Hepatocyte (in vitro differentiated cells): ENCODE results near the gene STK40.

ENCODE experiments used
- EZH2 ChIP-seq: fragments of 200-600 bp; sonication (generic); IDR thresholded peaks from 2 replicates; pipeline ENCODE4 v1.6.1; 2016; ENCODE audit warnings: antibody characterized with exemption, mild to moderate bottlenecking, borderline replicate concordance
- EZH2phosphoT487 ChIP-seq: fragments of 200-600 bp; sonication (generic); IDR thresholded peaks from one replicate; pipeline ENCODE4 v1.6.1; 2018; ENCODE audit warnings: antibody characterized with exemption, mild to moderate bottlenecking, low read depth, moderate library complexity; ENCODE audit not compliant: unreplicated experiment, severe bottlenecking
- TF ChIP-seq, protein P1 (sequence below): fragments of 200-600 bp; sonication (generic); IDR thresholded peaks from 2 replicates; pipeline ENCODE4 v1.5.1; 2016; ENCODE audit warnings: antibody characterized with exemption, mild to moderate bottlenecking; ENCODE audit not compliant: poor library complexity

DNA sequence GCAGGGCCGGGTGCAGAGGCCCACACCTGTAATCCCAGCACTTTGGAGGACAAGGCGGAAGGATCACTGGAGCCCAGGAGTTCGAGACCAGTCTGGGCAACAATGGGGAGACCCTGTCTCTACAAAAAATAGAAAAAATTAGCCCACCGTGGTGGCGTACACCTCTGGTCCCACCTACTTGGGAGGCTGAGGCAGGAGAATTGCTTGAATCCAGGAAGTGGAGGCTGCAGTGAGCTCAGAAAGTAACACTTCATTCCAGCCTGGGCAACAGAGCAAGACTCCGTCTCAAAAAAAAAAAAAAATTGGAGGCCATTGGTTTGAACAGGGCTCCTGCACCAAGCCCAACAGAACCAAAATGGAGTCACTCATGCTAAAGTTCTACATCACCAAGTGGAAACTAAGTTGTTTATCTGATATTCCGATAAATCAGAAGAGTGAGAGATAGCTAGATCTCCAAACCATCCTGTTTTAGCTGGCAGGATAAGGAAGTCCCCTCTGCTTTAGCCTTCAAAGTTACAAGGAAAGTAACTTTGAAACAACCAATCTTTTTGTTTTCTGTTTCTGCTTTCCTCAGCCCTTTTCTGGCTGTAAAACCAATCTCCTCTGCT, 12.8 kb upstream of the STK40 start:
- TF ChIP-seq, protein P1, sequence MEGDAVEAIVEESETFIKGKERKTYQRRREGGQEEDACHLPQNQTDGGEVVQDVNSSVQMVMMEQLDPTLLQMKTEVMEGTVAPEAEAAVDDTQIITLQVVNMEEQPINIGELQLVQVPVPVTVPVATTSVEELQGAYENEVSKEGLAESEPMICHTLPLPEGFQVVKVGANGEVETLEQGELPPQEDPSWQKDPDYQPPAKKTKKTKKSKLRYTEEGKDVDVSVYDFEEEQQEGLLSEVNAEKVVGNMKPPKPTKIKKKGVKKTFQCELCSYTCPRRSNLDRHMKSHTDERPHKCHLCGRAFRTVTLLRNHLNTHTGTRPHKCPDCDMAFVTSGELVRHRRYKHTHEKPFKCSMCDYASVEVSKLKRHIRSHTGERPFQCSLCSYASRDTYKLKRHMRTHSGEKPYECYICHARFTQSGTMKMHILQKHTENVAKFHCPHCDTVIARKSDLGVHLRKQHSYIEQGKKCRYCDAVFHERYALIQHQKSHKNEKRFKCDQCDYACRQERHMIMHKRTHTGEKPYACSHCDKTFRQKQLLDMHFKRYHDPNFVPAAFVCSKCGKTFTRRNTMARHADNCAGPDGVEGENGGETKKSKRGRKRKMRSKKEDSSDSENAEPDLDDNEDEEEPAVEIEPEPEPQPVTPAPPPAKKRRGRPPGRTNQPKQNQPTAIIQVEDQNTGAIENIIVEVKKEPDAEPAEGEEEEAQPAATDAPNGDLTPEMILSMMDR = no peak
- TF ChIP-seq EZH2phosphoT487 (no peak), EZH2 (no peak)
